ENCODE results near the gene CKLF.

The CKLF gene

DNA sequence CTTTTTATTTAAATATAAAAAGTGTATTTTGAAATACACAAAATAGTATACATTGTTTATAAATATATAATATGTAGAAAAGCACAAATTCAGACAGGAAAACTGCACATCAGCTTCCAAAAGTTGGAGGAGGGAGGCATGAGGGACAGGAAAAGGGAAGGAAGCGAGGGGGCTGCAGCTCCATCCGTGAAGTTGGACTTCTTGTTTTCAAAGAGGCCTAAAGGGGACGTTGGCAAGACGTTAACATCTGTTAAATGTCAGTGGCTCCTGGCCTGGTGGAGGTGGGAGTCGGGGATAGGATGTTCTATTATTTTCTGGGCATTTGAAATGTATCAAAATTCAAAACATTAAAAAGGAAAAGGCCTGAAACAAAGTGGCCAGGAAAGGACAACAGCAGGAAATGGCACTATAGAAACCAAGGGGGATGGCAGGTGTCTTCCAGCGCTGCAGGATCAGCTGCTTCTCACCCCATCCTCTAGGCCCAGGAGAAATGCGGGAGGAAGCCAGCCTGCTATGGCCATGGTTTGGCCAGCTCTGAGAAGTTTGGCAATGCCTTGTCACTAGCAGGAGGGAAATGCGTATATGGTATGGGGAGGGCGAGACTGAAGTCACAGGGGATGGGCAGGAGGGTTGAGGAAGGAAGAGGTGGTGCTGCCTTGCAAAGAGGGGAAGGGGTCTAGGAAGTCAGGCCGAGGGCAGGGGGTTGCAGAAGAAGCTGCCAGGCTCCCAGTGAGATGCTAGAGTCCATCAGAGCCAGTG is 33.3 kb downstream of the CKLF start:
- no peak for DNase-seq (ENCODE audit: low spot score)
- ChIA-PET CTCF (interaction anchor here (0.6 to 1.6 kb wide), 2 partner anchors 23 to 77 kb away, joined by 3 to 4 read pairs; no protein-coding TSS in a partner anchor), POLR2A (ENCODE audit: low non-redundant PET) (no interaction called here)

DNA sequence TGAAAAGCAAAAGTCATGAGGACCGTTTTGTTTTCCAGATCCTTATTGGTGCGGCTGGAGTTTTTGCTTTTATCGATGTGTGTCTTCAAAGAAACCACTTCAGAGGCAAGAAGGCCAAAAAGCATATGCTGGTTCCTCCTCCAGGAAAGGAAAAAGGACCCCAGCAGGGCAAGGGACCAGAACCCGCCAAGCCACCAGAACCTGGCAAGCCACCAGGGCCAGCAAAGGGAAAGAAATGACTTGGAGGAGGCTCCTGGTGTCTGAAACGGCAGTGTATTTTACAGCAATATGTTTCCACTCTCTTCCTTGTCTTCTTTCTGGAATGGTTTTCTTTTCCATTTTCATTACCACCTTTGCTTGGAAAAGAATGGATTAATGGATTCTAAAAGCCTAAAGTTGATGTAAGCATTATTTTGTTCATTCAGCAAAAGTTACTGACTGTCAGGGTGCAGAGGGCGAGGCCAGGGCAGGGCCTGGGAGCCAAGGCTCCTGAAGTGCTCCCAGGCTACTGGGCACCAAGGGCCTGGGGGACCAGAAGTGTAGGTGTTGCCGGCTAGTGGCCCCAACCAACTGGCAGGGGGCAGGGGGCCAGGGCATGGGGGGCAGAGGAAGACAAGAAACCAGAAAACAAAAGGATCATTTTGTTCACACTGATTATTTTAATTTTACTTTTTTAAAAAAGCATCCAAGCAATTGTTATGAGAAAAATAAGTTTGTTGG is 35.7 kb downstream of the CKLF start:
- POLR2A ChIA-PET (ENCODE audit: low non-redundant PET) = no interaction called here
- no peak overlapping the region for H3K27ac ChIP-seq
- no peak for DNase-seq (ENCODE audit: low spot score)
- TF ChIP-seq, protein P1, sequence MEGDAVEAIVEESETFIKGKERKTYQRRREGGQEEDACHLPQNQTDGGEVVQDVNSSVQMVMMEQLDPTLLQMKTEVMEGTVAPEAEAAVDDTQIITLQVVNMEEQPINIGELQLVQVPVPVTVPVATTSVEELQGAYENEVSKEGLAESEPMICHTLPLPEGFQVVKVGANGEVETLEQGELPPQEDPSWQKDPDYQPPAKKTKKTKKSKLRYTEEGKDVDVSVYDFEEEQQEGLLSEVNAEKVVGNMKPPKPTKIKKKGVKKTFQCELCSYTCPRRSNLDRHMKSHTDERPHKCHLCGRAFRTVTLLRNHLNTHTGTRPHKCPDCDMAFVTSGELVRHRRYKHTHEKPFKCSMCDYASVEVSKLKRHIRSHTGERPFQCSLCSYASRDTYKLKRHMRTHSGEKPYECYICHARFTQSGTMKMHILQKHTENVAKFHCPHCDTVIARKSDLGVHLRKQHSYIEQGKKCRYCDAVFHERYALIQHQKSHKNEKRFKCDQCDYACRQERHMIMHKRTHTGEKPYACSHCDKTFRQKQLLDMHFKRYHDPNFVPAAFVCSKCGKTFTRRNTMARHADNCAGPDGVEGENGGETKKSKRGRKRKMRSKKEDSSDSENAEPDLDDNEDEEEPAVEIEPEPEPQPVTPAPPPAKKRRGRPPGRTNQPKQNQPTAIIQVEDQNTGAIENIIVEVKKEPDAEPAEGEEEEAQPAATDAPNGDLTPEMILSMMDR (conservative IDR thresholded peaks at IDR 0.05; ENCODE audit: low read depth) = no peak
- CTCF ChIA-PET = interaction anchor here (0.8 kb wide), 1 partner anchor 26 kb away, joined by 3 read pairs; no protein-coding TSS in a partner anchor

More for the DNA sequence above, 33.3 kb downstream of the CKLF start:
- no peak overlapping the region for H3K27ac ChIP-seq
- TF ChIP-seq, protein P1 (conservative IDR thresholded peaks at IDR 0.05; ENCODE audit: low read depth) = no peak

DNA sequence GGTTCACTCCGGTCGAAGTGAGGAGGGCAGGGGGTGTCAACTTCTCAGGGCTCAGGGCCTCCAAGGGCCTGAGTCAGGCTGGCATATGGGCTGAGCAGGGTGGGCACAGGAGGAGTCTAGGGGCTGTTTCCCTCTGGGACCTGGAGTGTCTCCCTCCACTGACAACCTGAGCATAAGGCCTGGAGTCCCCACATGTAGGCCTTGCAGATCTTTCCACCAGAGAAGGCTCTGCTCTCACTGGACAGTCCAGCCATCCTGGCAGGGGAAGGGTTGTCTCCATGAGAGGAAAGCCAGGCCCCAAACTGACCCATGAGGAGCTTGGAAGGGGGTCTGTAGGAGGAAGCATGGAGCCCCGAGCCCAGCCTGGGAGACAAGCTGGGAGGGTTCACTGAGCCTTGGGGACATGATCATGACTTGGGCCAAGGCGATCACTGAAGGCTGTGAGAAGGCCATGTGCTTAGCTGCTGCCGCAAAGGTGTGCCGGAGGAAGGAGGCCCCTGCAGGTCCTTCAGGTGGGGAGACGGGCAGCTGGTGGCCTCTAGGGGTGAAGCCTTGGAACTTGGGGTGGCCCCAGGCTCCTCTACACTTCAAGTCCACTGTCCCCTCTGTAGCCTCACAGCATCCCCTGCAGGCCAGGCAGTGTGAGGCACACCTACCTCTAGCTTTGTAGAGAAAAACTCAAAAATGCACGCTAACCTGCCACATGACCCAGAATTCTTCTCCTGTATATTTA is 36.8 kb downstream of the CKLF start:
- CTCF ChIA-PET = interaction anchor here (0.8 to 1.5 kb wide), 3 partner anchors 9 to 182 kb away, joined by 3 to 5 read pairs (median 3); no protein-coding TSS in a partner anchor
- TF ChIP-seq, protein P1 (conservative IDR thresholded peaks at IDR 0.05; ENCODE audit: low read depth) = peak; percentile 13; the same call in 1 of the 2 replicates
- no peak for DNase-seq (ENCODE audit: low spot score)
- POLR2A ChIA-PET (ENCODE audit: low non-redundant PET) = no interaction called here
- no peak overlapping the region for H3K27ac ChIP-seq

DNA sequence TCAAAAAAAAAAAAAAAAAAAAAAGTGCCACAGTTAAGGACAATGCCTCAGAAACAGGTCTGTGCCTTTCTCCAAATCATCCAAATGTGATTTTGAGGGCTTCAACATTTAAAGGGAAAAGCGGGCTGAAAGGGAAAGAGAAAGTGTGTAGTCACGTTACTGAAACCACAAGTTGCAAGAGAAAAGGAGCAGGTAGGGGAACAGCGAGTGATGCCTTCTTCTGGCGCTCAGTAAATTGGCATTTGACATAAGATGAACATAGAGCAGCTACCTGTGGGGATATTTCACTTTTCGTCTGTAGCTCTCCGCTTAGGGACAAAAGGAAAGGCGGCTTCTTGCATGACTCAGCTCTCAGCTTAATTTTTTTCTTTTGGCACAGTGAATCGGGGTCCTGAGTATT is 37.9 kb downstream of the CKLF start:
- no peak overlapping the region for H3K27ac ChIP-seq
- no peak for DNase-seq (ENCODE audit: low spot score)
- POLR2A ChIA-PET (ENCODE audit: low non-redundant PET) = no interaction called here
- TF ChIP-seq, protein P1 (conservative IDR thresholded peaks at IDR 0.05; ENCODE audit: low read depth) = no peak
- CTCF ChIA-PET = interaction anchor here (1.5 kb wide), 1 partner anchor 184 kb away, joined by 5 read pairs; no protein-coding TSS in a partner anchor

DNA sequence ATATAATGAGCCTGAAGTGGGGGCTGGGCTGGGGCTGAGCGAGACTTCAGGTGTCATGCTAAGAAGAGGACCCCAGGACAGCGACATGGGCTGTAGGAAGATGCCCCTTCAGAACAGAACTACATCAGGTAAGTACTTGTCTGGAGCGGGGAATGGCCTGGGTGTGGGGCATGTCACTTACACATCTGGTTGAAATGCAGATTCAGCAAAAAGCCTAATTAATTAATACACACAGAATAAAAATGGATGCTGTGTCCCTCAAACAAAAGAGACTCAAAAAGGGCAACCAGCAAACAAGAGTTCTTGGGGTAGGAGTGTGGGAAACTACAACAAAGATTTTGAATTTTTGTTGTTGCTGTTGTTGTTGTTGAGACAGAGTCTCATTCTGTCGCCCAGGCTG is 38.6 kb downstream of the CKLF start:
- DNase-seq (ENCODE audit: low spot score) = no peak
- POLR2A ChIA-PET (ENCODE audit: low non-redundant PET) = no interaction called here
- CTCF ChIA-PET = interaction anchor here (0.5 kb wide), 1 partner anchor 8 kb away, joined by 8 read pairs; no protein-coding TSS in a partner anchor
- no peak overlapping the region for H3K27ac ChIP-seq
- TF ChIP-seq, protein P1 (conservative IDR thresholded peaks at IDR 0.05; ENCODE audit: low read depth) = no peak

DNA sequence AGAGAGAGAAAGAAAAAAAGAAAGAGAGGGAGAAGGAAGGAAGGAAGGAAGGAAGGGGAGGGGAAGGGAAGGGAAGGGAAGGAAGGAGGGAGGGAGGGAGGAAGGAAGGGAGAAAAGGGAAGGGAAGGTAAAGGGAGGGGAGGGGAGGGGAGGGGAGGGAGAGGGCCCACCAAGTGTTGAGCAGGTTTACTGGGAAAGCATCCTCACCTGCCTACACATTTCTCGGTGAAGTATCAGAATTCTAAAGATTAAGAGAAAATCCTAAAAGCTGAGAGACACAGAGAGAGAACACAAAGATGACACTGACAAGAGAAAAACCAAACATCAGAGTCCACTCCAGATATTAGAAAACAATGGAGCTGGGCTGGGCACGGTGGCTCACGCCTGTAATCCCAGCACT is 39.9 kb downstream of the CKLF start:
- CTCF ChIA-PET = no interaction called here
- DNase-seq (ENCODE audit: low spot score) = no peak
- no peak overlapping the region for H3K27ac ChIP-seq
- TF ChIP-seq, protein P1 (conservative IDR thresholded peaks at IDR 0.05; ENCODE audit: low read depth) = no peak
- POLR2A ChIA-PET (ENCODE audit: low non-redundant PET) = no interaction called here

All from RWPE1 (cell line).